ENCODE results near the gene USP47.

USP47 gene

GRCh38 chr11:12001186-12001585 is 159.4 kb downstream of the USP47 start:
- H3K9me3 ChIP-seq (ENCODE audit: severe bottlenecking): no peaks in the 10 kb centered on the region
- H3K27me3 ChIP-seq (ENCODE audit: insufficient read depth, low read depth, severe bottlenecking): no peaks in the 10 kb centered on the region
- no peak for DNase-seq
- H3K4me3 ChIP-seq (ENCODE audit: low read depth, low read length): no peak overlapping the region
- no peaks in the 10 kb centered on the region for H3K36me3 ChIP-seq
- TF ChIP-seq CTCF (IDR thresholded peaks at IDR 0.05; ENCODE audit: low read depth, low read length): no peak
- no peak overlapping the region for H3K27ac ChIP-seq

- no peak for DNase-seq
Measured at GRCh38 chr11:12003336-12003735, 161.6 kb downstream of the USP47 start.

GRCh38 chr11:12003815-12004214 is 162.0 kb downstream of the USP47 start:
- Histone ChIP-seq H3K36me3 (no peaks in the 10 kb centered on the region), H3K27me3 (ENCODE audit: insufficient read depth, low read depth, severe bottlenecking) (peaks cover 7% of the 10 kb centered on the region), H3K4me3 (ENCODE audit: low read depth, low read length) (no peak overlapping the region), H3K9me3 (ENCODE audit: severe bottlenecking) (no peaks in the 10 kb centered on the region), H3K27ac (no peak overlapping the region)
- no peak for DNase-seq
- TF ChIP-seq CTCF (IDR thresholded peaks at IDR 0.05; ENCODE audit: low read depth, low read length): no peak

More at GRCh38 chr11:12003336-12003735, 161.6 kb downstream of the USP47 start:
- Histone ChIP-seq H3K36me3 (no peaks in the 10 kb centered on the region), H3K27me3 (ENCODE audit: insufficient read depth, low read depth, severe bottlenecking) (peaks cover 7% of the 10 kb centered on the region), H3K27ac (no peak overlapping the region), H3K9me3 (ENCODE audit: severe bottlenecking) (no peaks in the 10 kb centered on the region), H3K4me3 (ENCODE audit: low read depth, low read length) (no peak overlapping the region)
- TF ChIP-seq CTCF (IDR thresholded peaks at IDR 0.05; ENCODE audit: low read depth, low read length): no peak

GRCh38 chr11:12005061-12005460 is 163.3 kb downstream of the USP47 start:
- Histone ChIP-seq H3K27me3 (ENCODE audit: insufficient read depth, low read depth, severe bottlenecking) (peaks cover 7% of the 10 kb centered on the region), H3K36me3 (no peaks in the 10 kb centered on the region), H3K9me3 (ENCODE audit: severe bottlenecking) (no peaks in the 10 kb centered on the region), H3K4me3 (ENCODE audit: low read depth, low read length) (no peak overlapping the region), H3K27ac (no peak overlapping the region)
- no peak for DNase-seq
- TF ChIP-seq CTCF (IDR thresholded peaks at IDR 0.05; ENCODE audit: low read depth, low read length): no peak

GRCh38 chr11:12005476-12005875 is 163.7 kb downstream of the USP47 start:
- no peak for DNase-seq
- no peak overlapping the region for H3K4me3 ChIP-seq (ENCODE audit: low read depth, low read length)
- no peaks in the 10 kb centered on the region for H3K9me3 ChIP-seq (ENCODE audit: severe bottlenecking)
- no peaks in the 10 kb centered on the region for H3K36me3 ChIP-seq
- no peak for TF ChIP-seq CTCF (IDR thresholded peaks at IDR 0.05; ENCODE audit: low read depth, low read length)
- peaks cover 7% of the 10 kb centered on the region for H3K27me3 ChIP-seq (ENCODE audit: insufficient read depth, low read depth, severe bottlenecking)
- H3K27ac ChIP-seq: no peak overlapping the region

- no peak overlapping the region for H3K4me3 ChIP-seq (ENCODE audit: low read depth, low read length)
- H3K36me3 ChIP-seq: no peaks in the 10 kb centered on the region
- H3K27me3 ChIP-seq (ENCODE audit: insufficient read depth, low read depth, severe bottlenecking): peaks cover 7% of the 10 kb centered on the region
- TF ChIP-seq CTCF (IDR thresholded peaks at IDR 0.05; ENCODE audit: low read depth, low read length): no peak
- H3K9me3 ChIP-seq (ENCODE audit: severe bottlenecking): no peaks in the 10 kb centered on the region
- no peak overlapping the region for H3K27ac ChIP-seq
- DNase-seq: no peak
Measured at GRCh38 chr11:12006552-12007229, 164.9 kb downstream of the USP47 start.

Measured in WERI-Rb-1 (cell line).